ENCODE results near the gene MEI1.

The MEI1 gene

GRCh38 chr22:41846268-41846987, 147.1 kb downstream of the MEI1 start:
- DNase-seq: no peak

GRCh38 chr22:41847300-41847699, 148.0 kb downstream of the MEI1 start:
- no peak for DNase-seq

- no peak for DNase-seq
Observed at GRCh38 chr22:41848468-41848867, 149.2 kb downstream of the MEI1 start.

Measured in NCI-H1092 (cell line).